Cardiac muscle cell (in vitro differentiated cells and primary cell): ENCODE results near the gene KCNK2. TPM values are rescaled to one million over a fixed set of nuclear protein-coding genes. Genes with fewer than 3 reads are reported as not detected.

ENCODE experiments used
- DNase-seq, 2 donors: peaks; one replicate each; pipeline versions ENCODE4 v3.0.0 to v3.0.0-alpha.2; 2010 to 2017; ENCODE audit warnings: low read depth in 1 of 2, low spot score in 1 of 2
- H3K27ac ChIP-seq: fragments of 200-600 bp; sonication (generic); 2 replicates; pipeline ENCODE4 v1.5.1; 2016
- H3K27me3 ChIP-seq: fragments of 200-600 bp; sonication (generic); 2 replicates; pipeline ENCODE4 v1.6.0; 2016; ENCODE audit warnings: control low read depth
- H3K36me3 ChIP-seq: fragments of 200-600 bp; sonication (generic); 2 replicates; pipeline ENCODE4 v1.5.1; 2016; ENCODE audit warnings: control low read depth
- H3K4me1 ChIP-seq: fragments of 200-600 bp; sonication (generic); 2 replicates; pipeline ENCODE4 v1.8.1; 2017; ENCODE audit warnings: low read depth, mild to moderate bottlenecking, mixed run types
- H3K4me3 ChIP-seq: fragments of 200-600 bp; sonication (generic); 2 replicates; pipeline ENCODE4 v1.5.1; 2016; ENCODE audit warnings: mild to moderate bottlenecking
- H3K9me3 ChIP-seq: fragments of 200-600 bp; sonication (generic); 2 replicates; pipeline ENCODE4 v1.5.1; 2017; ENCODE audit warnings: low read depth, mild to moderate bottlenecking, control low read depth
- polyA plus RNA-seq: library from polyadenylated mRNA; unstranded; fragments of >200 nt; fragmentation: Nextera tagmentation; extraction: Ambion mirVana; gene quantifications from 2 replicates; pipeline ENCODE4 v1.2.1, GENCODE V29; 2016
- total RNA-seq: library from RNA; depleted of rRNA; stranded (reverse); fragments of >200 nt; gene quantifications from 2 replicates; pipeline ENCODE4 v1.2.3, GENCODE V29; 2016
- TF ChIP-seq, protein P1 (sequence below): IDR thresholded peaks from 2 replicates; pipeline ENCODE4 v1.5.1; 2012; ENCODE audit warnings: low read depth, mild to moderate bottlenecking, low read length

Gene KCNK2
- total and polyA plus RNA-seq, 2 experiments from 2014 or later, result not detected

DNA sequence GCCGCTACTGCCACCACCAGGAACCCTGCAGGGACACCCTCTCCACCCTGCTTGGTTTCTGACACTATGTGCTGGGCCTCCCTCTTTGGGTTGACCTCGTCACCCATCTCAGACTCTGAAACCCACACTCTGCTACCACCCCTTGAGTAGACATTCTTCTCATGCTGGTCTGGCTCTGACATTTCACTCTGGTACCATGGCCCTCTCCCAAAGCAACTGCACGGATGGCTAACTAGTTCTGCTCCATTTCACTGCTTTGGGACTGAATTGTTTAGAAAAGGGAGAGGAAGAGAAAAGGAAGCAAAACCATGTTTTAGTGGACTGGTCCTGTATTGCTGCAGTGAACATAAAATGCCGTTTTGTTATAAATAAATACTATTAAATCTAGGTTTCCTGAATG lies 137.8 kb downstream of the KCNK2 start:
- no peaks in the 10 kb centered on the region for H3K9me3 ChIP-seq
- DNase-seq, result no peak
- no peak overlapping the region for H3K27ac ChIP-seq
- H3K27me3 ChIP-seq, result no peaks in the 10 kb centered on the region
- H3K36me3 ChIP-seq, result no peaks in the 10 kb centered on the region
- TF ChIP-seq, protein P1, sequence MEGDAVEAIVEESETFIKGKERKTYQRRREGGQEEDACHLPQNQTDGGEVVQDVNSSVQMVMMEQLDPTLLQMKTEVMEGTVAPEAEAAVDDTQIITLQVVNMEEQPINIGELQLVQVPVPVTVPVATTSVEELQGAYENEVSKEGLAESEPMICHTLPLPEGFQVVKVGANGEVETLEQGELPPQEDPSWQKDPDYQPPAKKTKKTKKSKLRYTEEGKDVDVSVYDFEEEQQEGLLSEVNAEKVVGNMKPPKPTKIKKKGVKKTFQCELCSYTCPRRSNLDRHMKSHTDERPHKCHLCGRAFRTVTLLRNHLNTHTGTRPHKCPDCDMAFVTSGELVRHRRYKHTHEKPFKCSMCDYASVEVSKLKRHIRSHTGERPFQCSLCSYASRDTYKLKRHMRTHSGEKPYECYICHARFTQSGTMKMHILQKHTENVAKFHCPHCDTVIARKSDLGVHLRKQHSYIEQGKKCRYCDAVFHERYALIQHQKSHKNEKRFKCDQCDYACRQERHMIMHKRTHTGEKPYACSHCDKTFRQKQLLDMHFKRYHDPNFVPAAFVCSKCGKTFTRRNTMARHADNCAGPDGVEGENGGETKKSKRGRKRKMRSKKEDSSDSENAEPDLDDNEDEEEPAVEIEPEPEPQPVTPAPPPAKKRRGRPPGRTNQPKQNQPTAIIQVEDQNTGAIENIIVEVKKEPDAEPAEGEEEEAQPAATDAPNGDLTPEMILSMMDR, result no peak
- H3K4me3 ChIP-seq, result no peak overlapping the region
- H3K4me1 ChIP-seq, result peaks cover 8% of the 10 kb centered on the region

DNA sequence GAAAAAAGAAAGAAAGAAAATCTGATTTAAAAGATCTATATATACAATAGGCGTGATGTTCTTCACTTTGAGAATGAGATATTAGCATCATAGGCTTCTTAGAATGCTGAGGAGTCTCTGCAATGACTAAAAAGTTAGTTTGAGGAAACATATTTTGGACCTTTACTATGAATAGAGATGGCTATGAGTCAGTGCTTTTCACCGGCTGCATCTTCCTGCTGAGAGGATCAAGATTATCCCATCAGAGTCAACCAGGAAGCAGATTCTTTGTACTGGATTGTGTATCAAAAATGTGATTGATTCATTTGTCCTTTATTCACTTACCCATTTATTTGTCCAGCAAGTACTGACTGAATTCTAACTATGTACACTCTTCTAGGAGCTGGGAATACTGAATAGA lies 144.2 kb downstream of the KCNK2 start:
- Histone ChIP-seq H3K27me3 (no peaks in the 10 kb centered on the region), H3K27ac (no peak overlapping the region), H3K36me3 (no peaks in the 10 kb centered on the region), H3K4me3 (no peak overlapping the region), H3K4me1 (no peaks in the 10 kb centered on the region), H3K9me3 (no peaks in the 10 kb centered on the region)
- TF ChIP-seq, protein P1, result no peak
- DNase-seq, result no peak

DNA sequence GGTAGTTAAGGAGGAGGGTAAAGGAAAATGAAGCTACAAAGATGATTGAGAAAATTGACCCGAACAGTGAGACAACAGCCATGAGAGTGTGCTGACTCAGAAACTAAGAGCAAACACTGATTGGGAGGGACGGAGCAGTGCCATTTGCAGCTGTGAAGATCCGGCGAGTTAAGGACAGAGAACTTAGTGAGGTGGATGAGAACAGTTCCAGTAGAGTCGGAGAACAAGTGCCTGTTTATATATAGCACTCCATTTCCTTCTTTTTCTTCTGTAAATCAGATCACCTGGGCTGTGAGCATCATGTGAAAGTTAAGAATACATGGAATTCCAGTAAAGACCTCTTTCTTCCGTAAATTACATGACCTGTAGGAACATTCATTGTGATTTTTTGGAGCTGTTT lies 145.7 kb downstream of the KCNK2 start:
- no peak for DNase-seq
- Histone ChIP-seq H3K27ac (no peak overlapping the region), H3K4me3 (no peak overlapping the region), H3K27me3 (no peaks in the 10 kb centered on the region), H3K4me1 (no peaks in the 10 kb centered on the region), H3K36me3 (no peaks in the 10 kb centered on the region), H3K9me3 (no peaks in the 10 kb centered on the region)
- TF ChIP-seq, protein P1, result no peak

DNA sequence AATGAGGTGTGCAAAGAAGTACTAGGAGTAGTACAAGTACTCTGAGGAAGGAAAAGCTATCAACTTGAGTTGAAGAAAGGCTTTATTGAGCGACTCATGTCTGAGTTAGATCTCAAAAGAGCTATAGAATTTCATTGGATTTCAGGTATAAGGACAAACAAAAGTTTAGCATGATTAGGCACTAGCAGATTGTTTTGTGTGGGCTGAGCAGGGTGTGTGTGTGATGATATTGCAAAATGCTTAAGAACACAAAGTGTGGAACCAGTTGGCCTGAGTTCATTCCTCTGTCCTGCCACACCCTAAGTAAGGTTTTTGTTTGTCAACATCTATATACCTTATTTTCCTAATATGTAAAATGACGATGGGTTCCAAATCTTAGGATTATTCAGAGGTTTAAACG lies 158.9 kb downstream of the KCNK2 start:
- no peaks in the 10 kb centered on the region for H3K4me1 ChIP-seq
- no peaks in the 10 kb centered on the region for H3K27me3 ChIP-seq
- H3K4me3 ChIP-seq, result no peak overlapping the region
- no peaks in the 10 kb centered on the region for H3K36me3 ChIP-seq
- no peak overlapping the region for H3K27ac ChIP-seq
- TF ChIP-seq, protein P1, result no peak
- no peak for DNase-seq
- H3K9me3 ChIP-seq, result no peaks in the 10 kb centered on the region

DNA sequence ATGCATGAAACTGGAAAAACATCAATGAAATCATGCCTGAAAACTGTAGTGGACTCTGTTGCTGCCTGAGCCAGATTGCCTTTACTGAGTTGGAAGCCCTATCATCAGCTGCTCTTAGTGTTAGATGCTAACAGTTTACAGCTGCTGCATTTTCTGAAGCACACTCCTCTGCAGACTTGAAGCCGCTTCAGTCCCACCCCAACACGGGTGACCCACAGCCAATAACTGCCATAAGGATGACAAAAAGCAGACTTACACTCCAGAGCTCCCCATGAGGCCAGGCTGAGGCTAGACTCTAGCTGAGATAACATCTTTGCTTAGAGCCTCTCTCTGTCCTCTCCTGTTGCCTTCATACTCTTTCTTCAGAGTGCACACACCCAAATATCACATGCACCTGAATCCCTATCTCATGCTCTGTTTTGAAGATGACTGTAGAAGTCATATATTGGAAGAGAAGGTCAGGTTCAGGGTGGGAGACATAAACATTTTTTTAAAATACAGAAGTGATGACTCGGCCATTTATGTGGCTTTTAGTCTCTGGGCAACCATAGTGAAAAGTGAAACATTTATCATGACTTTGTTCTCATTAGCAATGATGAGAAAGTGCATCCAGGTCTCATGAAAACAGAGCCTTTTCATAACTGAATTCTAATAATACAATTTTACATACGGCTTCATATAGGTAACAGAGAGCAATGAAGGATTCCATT lies 161.0 kb downstream of the KCNK2 start:
- no peak overlapping the region for H3K4me3 ChIP-seq
- no peak overlapping the region for H3K27ac ChIP-seq
- H3K4me1 ChIP-seq, result no peaks in the 10 kb centered on the region
- TF ChIP-seq, protein P1, result no peak
- H3K27me3 ChIP-seq, result no peaks in the 10 kb centered on the region
- H3K36me3 ChIP-seq, result no peaks in the 10 kb centered on the region
- H3K9me3 ChIP-seq, result no peaks in the 10 kb centered on the region
- DNase-seq, result no peak
